ENCODE measurements around the gene CRX.
A peak's percentile ranks its signal among the peaks of the same experiment; 100 is the strongest.
"Not testable (repeated sequence)": the region's sequence is repeated elsewhere in the genome, so short reads cannot be mapped to it uniquely, and the experiment has no call there.

Gene CRX

DNA sequence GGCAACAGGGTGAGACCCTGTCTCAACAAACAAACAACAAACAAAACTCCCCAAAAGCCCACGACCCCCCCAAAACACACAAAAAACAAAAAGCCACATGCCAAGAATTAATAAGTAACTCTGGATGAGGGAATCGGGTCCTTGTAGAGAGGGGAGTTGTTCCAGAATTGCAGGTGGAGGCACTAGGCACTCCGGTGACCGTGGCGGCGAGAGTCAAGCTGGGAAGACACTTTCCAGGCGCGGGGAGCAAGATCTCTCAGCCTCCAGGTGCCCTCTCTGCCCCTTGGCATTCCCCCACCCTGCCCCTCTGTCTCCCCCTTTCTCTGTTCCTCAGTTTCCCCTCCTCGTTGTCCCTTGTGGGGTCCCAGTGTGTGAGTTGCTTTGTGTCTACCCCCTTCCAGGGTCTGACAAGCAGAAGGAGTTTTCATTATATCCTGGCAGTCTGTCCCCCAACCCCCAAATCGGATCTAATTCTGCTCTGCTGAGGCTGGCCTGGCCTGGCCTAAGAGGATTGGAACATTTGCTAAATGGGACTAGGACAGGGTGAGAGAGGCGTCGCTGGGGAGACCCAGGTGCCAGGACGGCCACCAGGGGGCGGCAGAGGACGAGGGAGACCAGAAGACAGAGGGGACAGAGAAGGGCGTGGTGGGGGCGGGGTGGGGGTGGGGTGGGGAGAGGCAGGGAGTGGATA is 8.3 kb upstream of the CRX start:
- TF ChIP-seq ZFX (IDR thresholded peaks at IDR 0.05), result no peak
- TF ChIP-seq, protein P1, sequence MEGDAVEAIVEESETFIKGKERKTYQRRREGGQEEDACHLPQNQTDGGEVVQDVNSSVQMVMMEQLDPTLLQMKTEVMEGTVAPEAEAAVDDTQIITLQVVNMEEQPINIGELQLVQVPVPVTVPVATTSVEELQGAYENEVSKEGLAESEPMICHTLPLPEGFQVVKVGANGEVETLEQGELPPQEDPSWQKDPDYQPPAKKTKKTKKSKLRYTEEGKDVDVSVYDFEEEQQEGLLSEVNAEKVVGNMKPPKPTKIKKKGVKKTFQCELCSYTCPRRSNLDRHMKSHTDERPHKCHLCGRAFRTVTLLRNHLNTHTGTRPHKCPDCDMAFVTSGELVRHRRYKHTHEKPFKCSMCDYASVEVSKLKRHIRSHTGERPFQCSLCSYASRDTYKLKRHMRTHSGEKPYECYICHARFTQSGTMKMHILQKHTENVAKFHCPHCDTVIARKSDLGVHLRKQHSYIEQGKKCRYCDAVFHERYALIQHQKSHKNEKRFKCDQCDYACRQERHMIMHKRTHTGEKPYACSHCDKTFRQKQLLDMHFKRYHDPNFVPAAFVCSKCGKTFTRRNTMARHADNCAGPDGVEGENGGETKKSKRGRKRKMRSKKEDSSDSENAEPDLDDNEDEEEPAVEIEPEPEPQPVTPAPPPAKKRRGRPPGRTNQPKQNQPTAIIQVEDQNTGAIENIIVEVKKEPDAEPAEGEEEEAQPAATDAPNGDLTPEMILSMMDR (conservative IDR thresholded peaks at IDR 0.05), result peak; percentile 64
- H3K27ac ChIP-seq, result no peak overlapping the region

DNA sequence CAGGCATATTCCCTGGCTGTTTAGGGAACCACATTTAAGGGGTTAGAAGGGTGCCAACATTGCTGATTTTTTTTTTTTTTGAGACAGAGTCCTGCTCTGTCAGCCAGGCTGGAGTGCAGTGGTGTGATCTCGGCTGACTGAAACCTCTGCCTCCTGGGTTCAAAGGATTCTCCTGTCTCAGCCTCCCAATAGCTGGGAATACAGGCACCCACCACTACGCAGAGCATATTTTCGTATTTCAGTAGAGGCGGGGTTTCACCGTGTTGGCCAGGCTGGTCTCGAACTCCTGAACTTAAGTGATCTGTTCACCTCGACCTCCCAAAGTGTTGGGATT is 7.8 kb upstream of the CRX start:
- no peak overlapping the region for H3K27ac ChIP-seq
- TF ChIP-seq, protein P1 (conservative IDR thresholded peaks at IDR 0.05), result peak; percentile 40
- no peak for TF ChIP-seq ZFX (IDR thresholded peaks at IDR 0.05)

DNA sequence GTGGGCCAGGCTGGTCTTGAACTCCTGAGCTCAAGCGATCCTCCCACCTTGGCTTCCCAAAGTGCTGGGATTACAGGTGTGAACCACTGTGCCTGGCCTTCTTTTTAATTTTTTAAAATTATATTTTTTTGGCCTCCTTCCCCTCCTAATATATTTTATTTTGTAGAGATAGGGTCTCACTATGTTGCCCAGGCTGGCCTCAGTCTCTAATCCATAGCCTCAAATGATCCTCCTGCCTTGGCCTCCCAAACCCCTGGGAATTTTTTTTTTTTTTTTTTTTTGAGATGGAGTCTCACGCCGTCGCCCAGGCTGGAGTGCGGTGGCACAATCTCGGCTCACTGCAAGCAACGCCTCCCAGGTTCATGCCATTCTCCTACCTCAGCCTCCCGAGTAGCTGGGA is 5.5 kb upstream of the CRX start:
- H3K27ac ChIP-seq, result not testable (repeated sequence)

DNA sequence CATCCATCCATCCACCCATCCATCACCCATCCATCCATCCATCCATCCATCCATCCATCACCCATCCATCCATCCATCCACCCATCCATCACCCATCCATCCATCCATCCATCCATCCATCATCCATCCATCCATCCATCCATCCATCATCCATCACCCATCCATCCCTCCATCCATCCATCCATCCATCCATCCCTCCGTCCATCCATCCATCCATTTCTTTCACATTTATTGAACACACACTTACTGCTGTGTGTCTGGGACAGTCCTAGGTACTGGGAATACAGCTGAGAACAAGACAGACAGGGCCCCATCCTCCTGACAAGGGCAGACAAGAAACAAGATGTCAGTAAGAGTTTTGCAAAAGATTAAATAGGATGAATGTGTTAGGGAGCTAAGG is 3.5 kb upstream of the CRX start:
- not testable (repeated sequence) for H3K27ac ChIP-seq

DNA sequence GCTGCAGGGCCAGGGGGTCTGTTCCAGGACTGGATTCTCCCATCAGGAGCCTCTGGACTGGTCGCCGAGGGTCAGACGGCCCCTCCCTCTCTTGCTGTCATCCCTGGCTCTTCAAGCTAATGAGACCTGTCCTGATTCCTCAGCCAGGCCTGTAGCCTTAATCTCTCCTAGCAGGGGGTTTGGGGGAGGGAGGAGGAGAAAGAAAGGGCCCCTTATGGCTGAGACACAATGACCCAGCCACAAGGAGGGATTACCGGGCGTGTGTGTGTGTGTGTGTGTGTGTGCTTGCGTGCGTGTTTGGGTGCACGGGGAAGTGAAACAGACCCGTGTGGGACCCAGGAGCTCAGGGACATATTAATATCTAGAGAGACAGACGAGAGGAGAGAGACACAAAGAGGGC is 1.9 kb upstream of the CRX start:
- no peak overlapping the region for H3K27ac ChIP-seq
- TF ChIP-seq ZFX (IDR thresholded peaks at IDR 0.05), result no peak
- TF ChIP-seq, protein P1 (conservative IDR thresholded peaks at IDR 0.05), result no peak

DNA sequence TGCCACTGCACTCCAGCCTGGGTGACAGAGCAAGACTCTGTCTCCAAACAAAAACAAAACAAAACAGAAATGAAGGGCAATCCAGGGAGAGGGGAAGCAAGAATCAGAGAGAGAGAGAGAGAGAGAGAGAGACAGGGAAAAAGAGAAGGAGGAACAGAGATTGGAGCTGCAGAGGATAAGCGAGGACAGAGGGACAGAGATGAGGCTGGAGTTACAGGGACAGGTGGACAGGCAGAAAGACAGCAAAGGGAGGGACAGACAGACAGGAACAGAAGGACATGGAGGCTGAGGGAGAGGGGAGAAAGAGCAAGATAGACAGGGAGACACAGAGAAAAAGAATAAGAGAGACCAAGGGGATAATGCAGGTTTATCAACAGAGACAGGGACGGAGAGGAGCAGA is 1.3 kb upstream of the CRX start:
- H3K27ac ChIP-seq, result no peak overlapping the region
- no peak for TF ChIP-seq ZFX (IDR thresholded peaks at IDR 0.05)
- TF ChIP-seq, protein P1 (conservative IDR thresholded peaks at IDR 0.05), result no peak

DNA sequence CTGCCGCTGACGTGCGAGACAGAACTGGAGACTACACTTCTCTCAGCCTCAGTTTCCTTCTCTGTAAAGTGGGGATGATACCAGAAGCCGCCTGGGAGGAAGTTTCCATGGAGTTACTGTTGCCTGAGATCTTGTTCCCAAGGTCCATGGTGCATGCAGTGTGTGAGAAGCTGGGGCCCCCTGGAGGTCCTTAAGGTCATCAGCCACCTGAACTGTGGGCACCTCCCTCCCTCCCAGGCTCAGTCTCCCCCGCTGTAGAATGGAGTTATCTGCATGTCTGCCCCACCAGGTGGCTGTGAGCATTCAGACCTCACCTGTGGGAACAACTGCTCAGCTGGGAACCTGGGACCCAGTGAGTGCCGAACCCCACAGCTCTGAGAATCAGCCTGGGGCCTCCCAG is 2.7 kb downstream of the CRX start:
- TF ChIP-seq, protein P1 (conservative IDR thresholded peaks at IDR 0.05), result no peak
- TF ChIP-seq ZFX (IDR thresholded peaks at IDR 0.05), result no peak
- H3K27ac ChIP-seq, result no peak overlapping the region

DNA sequence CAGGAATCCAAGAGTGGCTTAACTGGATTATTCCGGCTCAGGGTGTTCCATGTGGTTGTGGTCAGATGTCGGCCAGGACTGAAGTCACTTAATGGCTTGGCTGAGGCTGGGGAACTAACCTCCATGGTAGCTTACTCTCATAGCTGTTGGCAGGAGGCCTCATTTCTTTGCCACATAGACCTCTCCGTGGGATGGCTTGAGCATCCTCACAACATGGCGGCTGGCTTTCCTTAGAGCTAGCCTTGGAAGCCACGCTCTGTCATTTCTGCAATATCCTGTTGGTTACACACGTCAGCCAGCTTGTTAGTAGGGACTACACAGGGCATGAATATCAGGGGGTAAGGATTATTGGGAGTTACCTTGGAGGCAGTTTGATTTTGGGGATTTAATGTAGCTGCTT is 5.1 kb downstream of the CRX start:
- TF ChIP-seq ZFX (IDR thresholded peaks at IDR 0.05), result no peak
- TF ChIP-seq, protein P1 (conservative IDR thresholded peaks at IDR 0.05), result no peak
- H3K27ac ChIP-seq, result no peak overlapping the region

Data from C4-2B (cell line).